ENCODE results near the gene SLC25A51. TPM values are rescaled to one million over a fixed set of nuclear protein-coding genes. Genes with fewer than 3 reads are reported as not detected.

Gene SLC25A51
- total RNA-seq, 1 experiment from 2014 or later = 40.8 TPM

DNA sequence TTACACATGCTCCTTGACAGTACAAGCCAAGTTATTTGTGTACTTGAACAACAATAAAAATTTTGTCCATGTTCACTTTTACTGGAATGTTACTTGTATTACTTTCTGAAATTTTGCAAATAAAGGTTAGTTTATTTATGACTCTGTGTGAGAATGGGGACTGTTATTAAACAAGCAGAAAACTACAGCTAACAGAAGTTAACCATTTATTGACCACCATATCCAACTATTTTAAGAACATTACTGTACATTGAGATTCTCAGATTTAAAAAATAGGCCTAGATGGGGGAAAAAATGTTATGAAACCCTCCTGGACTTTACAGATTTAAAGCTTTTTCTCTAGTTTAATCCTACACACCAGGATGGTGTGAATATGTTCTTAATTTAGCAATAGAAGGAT, 1.8 kb downstream of the SLC25A51 start:
- DNase-seq (ENCODE audit: low spot score) = no peak
- Histone ChIP-seq H3K4me1 (ENCODE audit: insufficient read depth, low read length, poor library complexity, severe bottlenecking) (peaks cover 6% of the 10 kb centered on the region), H3K27me3 (replicated peaks; ENCODE audit: insufficient read depth, low read depth, low read length, poor library complexity) (no peaks in the 10 kb centered on the region), H3K27ac (ENCODE audit: low read depth, low read length, poor library complexity, severe bottlenecking) (no peak overlapping the region), H3K4me3 (ENCODE audit: low read depth, low read length, poor library complexity, severe bottlenecking) (no peak overlapping the region), H3K36me3 (ENCODE audit: insufficient read depth, low read length, poor library complexity, severe bottlenecking) (peaks cover 16% of the 10 kb centered on the region), H3K9me3 (ENCODE audit: low read depth, low read length, poor library complexity, severe bottlenecking) (no peaks in the 10 kb centered on the region)
- ChIA-PET POLR2A (ENCODE audit: low non-redundant PET) (no interaction called here), CTCF (no interaction called here)
- no TSS peak for BruUV-seq (replicated peaks)
- intact Hi-C loops (cut with micrococcal nuclease; ENCODE audit: unreplicated experiment) = loop anchor here (10.0 kb wide), 2 partner anchors 57 to 307 kb away; partner anchors contain the start of gene TOMM5
- no peak for TF ChIP-seq EZH2 (IDR thresholded peaks at IDR 0.05; ENCODE audit: borderline replicate concordance, low read depth, low read length, poor library complexity, severe bottlenecking)
- TF ChIP-seq, protein P1, sequence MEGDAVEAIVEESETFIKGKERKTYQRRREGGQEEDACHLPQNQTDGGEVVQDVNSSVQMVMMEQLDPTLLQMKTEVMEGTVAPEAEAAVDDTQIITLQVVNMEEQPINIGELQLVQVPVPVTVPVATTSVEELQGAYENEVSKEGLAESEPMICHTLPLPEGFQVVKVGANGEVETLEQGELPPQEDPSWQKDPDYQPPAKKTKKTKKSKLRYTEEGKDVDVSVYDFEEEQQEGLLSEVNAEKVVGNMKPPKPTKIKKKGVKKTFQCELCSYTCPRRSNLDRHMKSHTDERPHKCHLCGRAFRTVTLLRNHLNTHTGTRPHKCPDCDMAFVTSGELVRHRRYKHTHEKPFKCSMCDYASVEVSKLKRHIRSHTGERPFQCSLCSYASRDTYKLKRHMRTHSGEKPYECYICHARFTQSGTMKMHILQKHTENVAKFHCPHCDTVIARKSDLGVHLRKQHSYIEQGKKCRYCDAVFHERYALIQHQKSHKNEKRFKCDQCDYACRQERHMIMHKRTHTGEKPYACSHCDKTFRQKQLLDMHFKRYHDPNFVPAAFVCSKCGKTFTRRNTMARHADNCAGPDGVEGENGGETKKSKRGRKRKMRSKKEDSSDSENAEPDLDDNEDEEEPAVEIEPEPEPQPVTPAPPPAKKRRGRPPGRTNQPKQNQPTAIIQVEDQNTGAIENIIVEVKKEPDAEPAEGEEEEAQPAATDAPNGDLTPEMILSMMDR (conservative IDR thresholded peaks at IDR 0.05; ENCODE audit: low read depth, low read length) = no peak

DNA sequence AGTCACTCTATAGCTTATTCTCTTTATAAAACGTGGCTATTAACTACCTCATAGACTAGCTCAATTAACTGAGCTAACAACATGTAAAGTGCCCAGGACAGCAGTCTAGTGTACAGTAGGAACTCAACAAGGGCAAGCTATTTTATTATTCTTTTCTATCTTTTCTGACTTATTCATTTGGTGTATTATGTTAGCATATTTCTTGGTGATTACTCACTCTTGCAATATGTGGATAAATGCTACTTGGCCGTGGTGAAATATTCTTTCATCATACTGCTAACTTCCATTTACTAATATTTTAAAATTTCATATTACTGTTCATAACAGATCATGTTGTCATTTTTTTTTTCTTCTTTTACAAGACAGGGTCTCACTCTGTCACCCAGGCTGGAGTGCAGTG, 4.9 kb downstream of the SLC25A51 start:
- H3K4me1 ChIP-seq (ENCODE audit: insufficient read depth, low read length, poor library complexity, severe bottlenecking) = peaks cover 6% of the 10 kb centered on the region
- BruUV-seq (replicated peaks) = no TSS peak
- TF ChIP-seq EZH2 (IDR thresholded peaks at IDR 0.05; ENCODE audit: borderline replicate concordance, low read depth, low read length, poor library complexity, severe bottlenecking) = no peak
- TF ChIP-seq, protein P1 (conservative IDR thresholded peaks at IDR 0.05; ENCODE audit: low read depth, low read length) = no peak
- no peaks in the 10 kb centered on the region for H3K27me3 ChIP-seq (replicated peaks; ENCODE audit: insufficient read depth, low read depth, low read length, poor library complexity)
- H3K9me3 ChIP-seq (ENCODE audit: low read depth, low read length, poor library complexity, severe bottlenecking) = no peaks in the 10 kb centered on the region
- intact Hi-C loops (cut with micrococcal nuclease; ENCODE audit: unreplicated experiment) = no loop called here
- DNase-seq (ENCODE audit: low spot score) = no peak
- H3K4me3 ChIP-seq (ENCODE audit: low read depth, low read length, poor library complexity, severe bottlenecking) = no peak overlapping the region
- CTCF ChIA-PET = interaction anchor here (0.7 kb wide), 1 partner anchor 15 kb away, joined by 4 read pairs; no protein-coding TSS in a partner anchor
- no peak overlapping the region for H3K27ac ChIP-seq (ENCODE audit: low read depth, low read length, poor library complexity, severe bottlenecking)
- POLR2A ChIA-PET (ENCODE audit: low non-redundant PET) = no interaction called here
- H3K36me3 ChIP-seq (ENCODE audit: insufficient read depth, low read length, poor library complexity, severe bottlenecking) = peaks cover 32% of the 10 kb centered on the region

DNA sequence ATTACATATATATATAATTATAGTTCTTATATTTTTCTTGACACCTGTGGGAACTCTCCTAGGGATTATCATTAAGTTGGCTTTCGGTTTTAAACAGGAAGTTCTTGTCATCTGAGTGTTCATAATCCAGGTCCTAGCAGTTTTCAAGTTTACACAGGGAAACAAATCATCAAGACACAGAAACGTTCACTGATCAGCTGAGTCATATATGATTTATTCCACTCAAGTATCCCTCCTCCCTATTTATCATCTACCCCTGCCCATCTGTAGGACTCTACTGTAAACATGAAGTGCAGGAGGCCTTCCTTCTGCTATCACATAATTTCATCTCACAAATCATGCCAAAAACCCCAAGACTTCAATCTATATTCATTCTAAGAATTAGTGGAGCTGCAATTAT, 6.3 kb downstream of the SLC25A51 start:
- CTCF ChIA-PET = no interaction called here
- Histone ChIP-seq H3K4me3 (ENCODE audit: low read depth, low read length, poor library complexity, severe bottlenecking) (no peak overlapping the region), H3K36me3 (ENCODE audit: insufficient read depth, low read length, poor library complexity, severe bottlenecking) (peaks cover 42% of the 10 kb centered on the region), H3K9me3 (ENCODE audit: low read depth, low read length, poor library complexity, severe bottlenecking) (no peaks in the 10 kb centered on the region), H3K27ac (ENCODE audit: low read depth, low read length, poor library complexity, severe bottlenecking) (no peak overlapping the region), H3K27me3 (replicated peaks; ENCODE audit: insufficient read depth, low read depth, low read length, poor library complexity) (no peaks in the 10 kb centered on the region), H3K4me1 (ENCODE audit: insufficient read depth, low read length, poor library complexity, severe bottlenecking) (peaks cover 2% of the 10 kb centered on the region)
- TF ChIP-seq, protein P1 (conservative IDR thresholded peaks at IDR 0.05; ENCODE audit: low read depth, low read length) = no peak
- no peak for TF ChIP-seq EZH2 (IDR thresholded peaks at IDR 0.05; ENCODE audit: borderline replicate concordance, low read depth, low read length, poor library complexity, severe bottlenecking)
- DNase-seq (ENCODE audit: low spot score) = no peak
- intact Hi-C loops (cut with micrococcal nuclease; ENCODE audit: unreplicated experiment) = no loop called here
- BruUV-seq (replicated peaks) = no TSS peak
- POLR2A ChIA-PET (ENCODE audit: low non-redundant PET) = no interaction called here

Measured in A673 (cell line).